Measurements from ENCODE around the gene ITGB2. TPM values are rescaled to one million over a fixed set of nuclear protein-coding genes. Genes with fewer than 3 reads are reported as not detected.

The ITGB2 gene
- total RNA-seq, 1 experiment from 2014 or later: 45.1 TPM

GRCh38 chr21:44943005-44943685 is 22.4 kb upstream of the ITGB2 start:
- H3K27me3 ChIP-seq (ENCODE audit: low read length): no peaks in the 10 kb centered on the region
- TF ChIP-seq EZH2 (IDR thresholded peaks at IDR 0.05; ENCODE audit: low read length, unreplicated experiment): no peak
- TF ChIP-seq CTCF (conservative IDR thresholded peaks at IDR 0.05; ENCODE audit: low read depth, low read length): no peak
- TF ChIP-seq EZH2phosphoT487 (IDR thresholded peaks at IDR 0.05; ENCODE audit: borderline replicate concordance, low read length): no peak
- H3K9ac ChIP-seq (ENCODE audit: low read length): no peak overlapping the region
- no peaks in the 10 kb centered on the region for H3K9me2 ChIP-seq (replicated peaks; ENCODE audit: low read length)
- H3F3A ChIP-seq (ENCODE audit: low read length, unreplicated experiment): no peaks in the 10 kb centered on the region
- no peak overlapping the region for H3K27ac ChIP-seq (ENCODE audit: low read length)
- no peak overlapping the region for H3K4me3 ChIP-seq (ENCODE audit: low read length)
- peaks cover 32% of the 10 kb centered on the region for H3K36me3 ChIP-seq (ENCODE audit: low read depth, low read length)
- H2AFZ ChIP-seq (ENCODE audit: low read length): no peak overlapping the region
- BruUV-seq (replicated peaks): no TSS peak
- peaks cover 54% of the 10 kb centered on the region for H4K20me1 ChIP-seq (ENCODE audit: low read length)
- DNase-seq: no peak
- peaks cover 99% of the 10 kb centered on the region for H3K79me2 ChIP-seq (ENCODE audit: low read length)
- H3K4me2 ChIP-seq (ENCODE audit: low read length): peak overlapping the region; percentile 89; the same call in 1 of the 2 replicates
- ChIA-PET POLR2A (ENCODE audit: unreplicated experiment) (no interaction called here), CTCF (interaction anchor here (1.1 kb wide), 1 partner anchor 194 kb away, joined by 3 read pairs; no protein-coding TSS in a partner anchor)
- H3K4me1 ChIP-seq (ENCODE audit: insufficient read depth, low read length): peaks cover 42% of the 10 kb centered on the region
- intact Hi-C loops (cut with micrococcal nuclease): loop anchor here (10.0 kb wide), 1 partner anchor 132 kb away; the partner anchor contains the start of gene ADARB1
- H3K9me3 ChIP-seq (ENCODE audit: low read length): no peaks in the 10 kb centered on the region
- ATAC-seq: no peak

GRCh38 chr21:44942566-44942965 is 21.9 kb upstream of the ITGB2 start:
- Histone ChIP-seq H3K4me3 (ENCODE audit: low read length) (0 out of 2 replicates have a peak overlapping the region, but pooled peaks have one; percentile 95), H4K20me1 (ENCODE audit: low read length) (peaks cover 51% of the 10 kb centered on the region), H3F3A (ENCODE audit: low read length, unreplicated experiment) (no peaks in the 10 kb centered on the region), H3K9me2 (replicated peaks; ENCODE audit: low read length) (no peaks in the 10 kb centered on the region), H3K4me1 (ENCODE audit: insufficient read depth, low read length) (peaks cover 42% of the 10 kb centered on the region), H3K36me3 (ENCODE audit: low read depth, low read length) (peaks cover 32% of the 10 kb centered on the region), H3K79me2 (ENCODE audit: low read length) (peaks cover 94% of the 10 kb centered on the region), H3K27ac (ENCODE audit: low read length) (no peak overlapping the region), H3K4me2 (ENCODE audit: low read length) (peak overlapping the region; percentile 89), H3K9ac (ENCODE audit: low read length) (no peak overlapping the region), H3K9me3 (ENCODE audit: low read length) (no peaks in the 10 kb centered on the region), H2AFZ (ENCODE audit: low read length) (no peak overlapping the region), H3K27me3 (ENCODE audit: low read length) (no peaks in the 10 kb centered on the region)
- intact Hi-C loops (cut with micrococcal nuclease): loop anchor here (10.0 kb wide), 1 partner anchor 132 kb away; the partner anchor contains the start of gene ADARB1
- CTCF ChIA-PET: interaction anchor here (1.1 kb wide), 1 partner anchor 194 kb away, joined by 3 read pairs; no protein-coding TSS in a partner anchor
- ATAC-seq (no peak), DNase-seq (no peak)
- TF ChIP-seq EZH2phosphoT487 (IDR thresholded peaks at IDR 0.05; ENCODE audit: borderline replicate concordance, low read length) (no peak), CTCF (conservative IDR thresholded peaks at IDR 0.05; ENCODE audit: low read depth, low read length) (no peak), EZH2 (IDR thresholded peaks at IDR 0.05; ENCODE audit: low read length, unreplicated experiment) (no peak)
- no TSS peak for BruUV-seq (replicated peaks)
- POLR2A ChIA-PET (ENCODE audit: unreplicated experiment): no interaction called here

GRCh38 chr21:44941567-44941966 is 20.9 kb upstream of the ITGB2 start:
- H3F3A ChIP-seq (ENCODE audit: low read length, unreplicated experiment): no peaks in the 10 kb centered on the region
- TF ChIP-seq CTCF (conservative IDR thresholded peaks at IDR 0.05; ENCODE audit: low read depth, low read length) (no peak), EZH2phosphoT487 (IDR thresholded peaks at IDR 0.05; ENCODE audit: borderline replicate concordance, low read length) (no peak), EZH2 (IDR thresholded peaks at IDR 0.05; ENCODE audit: low read length, unreplicated experiment) (no peak)
- H3K27me3 ChIP-seq (ENCODE audit: low read length): no peaks in the 10 kb centered on the region
- peaks cover 34% of the 10 kb centered on the region for H3K4me1 ChIP-seq (ENCODE audit: insufficient read depth, low read length)
- no peak for DNase-seq
- no peak overlapping the region for H3K27ac ChIP-seq (ENCODE audit: low read length)
- H3K4me3 ChIP-seq (ENCODE audit: low read length): peak overlapping the region; percentile 95
- intact Hi-C loops (cut with micrococcal nuclease): loop anchor here (2.0 to 10.0 kb wide), 3 partner anchors 133 to 187 kb away; partner anchors contain the start of genes ADARB1 and UBE2G2
- H2AFZ ChIP-seq (ENCODE audit: low read length): no peak overlapping the region
- POLR2A ChIA-PET (ENCODE audit: unreplicated experiment): interaction anchor here (0.5 kb wide), 1 partner anchor 14 kb away, joined by 8 read pairs; no protein-coding TSS in a partner anchor
- no peak for ATAC-seq
- H3K9me2 ChIP-seq (replicated peaks; ENCODE audit: low read length): no peaks in the 10 kb centered on the region
- no peaks in the 10 kb centered on the region for H3K9me3 ChIP-seq (ENCODE audit: low read length)
- BruUV-seq (replicated peaks): no TSS peak
- H3K79me2 ChIP-seq (ENCODE audit: low read length): peaks cover 84% of the 10 kb centered on the region
- CTCF ChIA-PET: interaction anchor here (0.9 kb wide), 1 partner anchor 187 kb away, joined by 4 read pairs; no protein-coding TSS in a partner anchor
- peaks cover 41% of the 10 kb centered on the region for H4K20me1 ChIP-seq (ENCODE audit: low read length)
- peak overlapping the region; percentile 84; the same call in 1 of the 2 replicates for H3K9ac ChIP-seq (ENCODE audit: low read length)
- H3K36me3 ChIP-seq (ENCODE audit: low read depth, low read length): peaks cover 32% of the 10 kb centered on the region
- peak overlapping the region; percentile 89 for H3K4me2 ChIP-seq (ENCODE audit: low read length)
